HG02970 (cell line): ENCODE data around the gene MYO5B.

Source experiments
- ATAC-seq: cut with Tn5 transposase; IDR thresholded peaks from one replicate; pipeline ENCODE4 v1.9.1; 2021; ENCODE audit warnings: mild to moderate bottlenecking, moderate library complexity, moderate number of reproducible peaks; ENCODE audit not compliant: unreplicated experiment, low FRiP score

MYO5B gene

GRCh38 chr18:50030146-50030545 is 164.8 kb downstream of the MYO5B start:
- ATAC-seq = no peak

GRCh38 chr18:50027996-50028395 is 167.0 kb downstream of the MYO5B start:
- no peak for ATAC-seq

- no peak for ATAC-seq
Measured at GRCh38 chr18:50024466-50024865, 170.5 kb downstream of the MYO5B start.

GRCh38 chr18:50022985-50023384 is 172.0 kb downstream of the MYO5B start:
- ATAC-seq = no peak

- ATAC-seq = no peak
Measured at GRCh38 chr18:50014606-50015005, 180.3 kb downstream of the MYO5B start.

- no peak for ATAC-seq
Measured at GRCh38 chr18:50013363-50014138, 181.4 kb downstream of the MYO5B start.

GRCh38 chr18:50011813-50012435 is 183.0 kb downstream of the MYO5B start:
- no peak for ATAC-seq

GRCh38 chr18:50009773-50010335 is 185.1 kb downstream of the MYO5B start:
- no peak for ATAC-seq

- no peak for ATAC-seq
Measured at GRCh38 chr18:50008306-50008705, 186.6 kb downstream of the MYO5B start.

- ATAC-seq = no peak
Measured at GRCh38 chr18:50006470-50007046, 188.4 kb downstream of the MYO5B start.

- no peak for ATAC-seq
Measured at GRCh38 chr18:50004013-50004412, 190.9 kb downstream of the MYO5B start.

- ATAC-seq = no peak
Measured at GRCh38 chr18:50002781-50003180, 192.2 kb downstream of the MYO5B start.

- no peak for ATAC-seq
Measured at GRCh38 chr18:50000227-50000626, 194.7 kb downstream of the MYO5B start.

- no peak for ATAC-seq
Measured at GRCh38 chr18:49999128-49999527, 195.8 kb downstream of the MYO5B start.

- ATAC-seq = no peak
Measured at GRCh38 chr18:49997558-49997957, 197.4 kb downstream of the MYO5B start.

GRCh38 chr18:49994410-49994809 is 200.5 kb downstream of the MYO5B start:
- ATAC-seq = no peak

- no peak for ATAC-seq
Measured at GRCh38 chr18:49993299-49993698, 201.6 kb downstream of the MYO5B start.

- no peak for ATAC-seq
Measured at GRCh38 chr18:49988733-49989132, 206.2 kb downstream of the MYO5B start.

GRCh38 chr18:49988101-49988500 is 206.8 kb downstream of the MYO5B start:
- no peak for ATAC-seq

GRCh38 chr18:49985236-49985635 is 209.7 kb downstream of the MYO5B start:
- no peak for ATAC-seq

- ATAC-seq = no peak
Measured at GRCh38 chr18:49980896-49981295, 214.1 kb downstream of the MYO5B start.
